ENCODE measurements around the gene FAM237B.

DNA sequence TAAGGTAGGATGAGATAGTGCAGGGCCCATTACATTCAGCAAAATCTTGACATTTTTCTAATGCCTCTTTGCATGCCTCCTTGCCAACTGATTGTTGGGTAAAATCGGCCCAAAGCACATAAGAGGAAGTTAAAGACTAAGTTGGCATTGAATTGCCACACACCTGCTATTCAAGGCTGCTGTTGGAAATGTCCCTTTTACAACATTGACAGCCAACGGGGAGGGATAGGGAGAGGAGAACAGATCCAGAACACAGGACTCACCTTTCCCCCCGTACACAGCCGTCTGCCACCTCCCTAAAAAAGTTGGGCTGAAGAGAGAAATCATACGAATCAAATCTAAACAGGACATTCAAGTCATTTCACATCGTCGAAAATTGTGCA lies 695 bp downstream of the FAM237B start:
- TF ChIP-seq ZNF138 (CRISPR knock-in tag; conservative IDR thresholded peaks at IDR 0.05): no peak
- TF ChIP-seq, protein P1, sequence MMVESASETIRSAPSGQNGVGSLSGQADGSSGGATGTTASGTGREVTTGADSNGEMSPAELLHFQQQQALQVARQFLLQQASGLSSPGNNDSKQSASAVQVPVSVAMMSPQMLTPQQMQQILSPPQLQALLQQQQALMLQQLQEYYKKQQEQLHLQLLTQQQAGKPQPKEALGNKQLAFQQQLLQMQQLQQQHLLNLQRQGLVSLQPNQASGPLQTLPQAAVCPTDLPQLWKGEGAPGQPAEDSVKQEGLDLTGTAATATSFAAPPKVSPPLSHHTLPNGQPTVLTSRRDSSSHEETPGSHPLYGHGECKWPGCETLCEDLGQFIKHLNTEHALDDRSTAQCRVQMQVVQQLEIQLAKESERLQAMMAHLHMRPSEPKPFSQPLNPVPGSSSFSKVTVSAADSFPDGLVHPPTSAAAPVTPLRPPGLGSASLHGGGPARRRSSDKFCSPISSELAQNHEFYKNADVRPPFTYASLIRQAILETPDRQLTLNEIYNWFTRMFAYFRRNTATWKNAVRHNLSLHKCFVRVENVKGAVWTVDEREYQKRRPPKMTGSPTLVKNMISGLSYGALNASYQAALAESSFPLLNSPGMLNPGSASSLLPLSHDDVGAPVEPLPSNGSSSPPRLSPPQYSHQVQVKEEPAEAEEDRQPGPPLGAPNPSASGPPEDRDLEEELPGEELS (CRISPR knock-in tag; IDR thresholded peaks at IDR 0.05): no peak
- TF ChIP-seq, protein P2, sequence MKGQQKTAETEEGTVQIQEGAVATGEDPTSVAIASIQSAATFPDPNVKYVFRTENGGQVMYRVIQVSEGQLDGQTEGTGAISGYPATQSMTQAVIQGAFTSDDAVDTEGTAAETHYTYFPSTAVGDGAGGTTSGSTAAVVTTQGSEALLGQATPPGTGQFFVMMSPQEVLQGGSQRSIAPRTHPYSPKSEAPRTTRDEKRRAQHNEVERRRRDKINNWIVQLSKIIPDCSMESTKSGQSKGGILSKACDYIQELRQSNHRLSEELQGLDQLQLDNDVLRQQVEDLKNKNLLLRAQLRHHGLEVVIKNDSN (CRISPR knock-in tag; IDR thresholded peaks at IDR 0.05): no peak
- TF ChIP-seq, protein P3, sequence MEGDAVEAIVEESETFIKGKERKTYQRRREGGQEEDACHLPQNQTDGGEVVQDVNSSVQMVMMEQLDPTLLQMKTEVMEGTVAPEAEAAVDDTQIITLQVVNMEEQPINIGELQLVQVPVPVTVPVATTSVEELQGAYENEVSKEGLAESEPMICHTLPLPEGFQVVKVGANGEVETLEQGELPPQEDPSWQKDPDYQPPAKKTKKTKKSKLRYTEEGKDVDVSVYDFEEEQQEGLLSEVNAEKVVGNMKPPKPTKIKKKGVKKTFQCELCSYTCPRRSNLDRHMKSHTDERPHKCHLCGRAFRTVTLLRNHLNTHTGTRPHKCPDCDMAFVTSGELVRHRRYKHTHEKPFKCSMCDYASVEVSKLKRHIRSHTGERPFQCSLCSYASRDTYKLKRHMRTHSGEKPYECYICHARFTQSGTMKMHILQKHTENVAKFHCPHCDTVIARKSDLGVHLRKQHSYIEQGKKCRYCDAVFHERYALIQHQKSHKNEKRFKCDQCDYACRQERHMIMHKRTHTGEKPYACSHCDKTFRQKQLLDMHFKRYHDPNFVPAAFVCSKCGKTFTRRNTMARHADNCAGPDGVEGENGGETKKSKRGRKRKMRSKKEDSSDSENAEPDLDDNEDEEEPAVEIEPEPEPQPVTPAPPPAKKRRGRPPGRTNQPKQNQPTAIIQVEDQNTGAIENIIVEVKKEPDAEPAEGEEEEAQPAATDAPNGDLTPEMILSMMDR (IDR thresholded peaks at IDR 0.05): no peak
